T47D (cell line): ENCODE measurements around the gene KDELR3.

Experiments used
- DNase-seq, 2 experiments: peaks; one replicate each; pipeline versions ENCODE4 v3.0.0 to v3.0.0-alpha.2; 2011 to 2012; ENCODE audit warnings: low read depth in 1 of 2, low spot score in 1 of 2
- JUND ChIP-seq: IDR thresholded peaks from 2 replicates; pipeline ENCODE4 v1.6.1; 2012; ENCODE audit warnings: low read depth
- in situ Hi-C: cut with HindIII; loops from 2 replicates; pipeline ENCODE4 v1.10.0; 2016; ENCODE audit warnings: low sequenced_read_pairs, low pct_unique_long_range_greater_than_20kb

The KDELR3 gene

DNA sequence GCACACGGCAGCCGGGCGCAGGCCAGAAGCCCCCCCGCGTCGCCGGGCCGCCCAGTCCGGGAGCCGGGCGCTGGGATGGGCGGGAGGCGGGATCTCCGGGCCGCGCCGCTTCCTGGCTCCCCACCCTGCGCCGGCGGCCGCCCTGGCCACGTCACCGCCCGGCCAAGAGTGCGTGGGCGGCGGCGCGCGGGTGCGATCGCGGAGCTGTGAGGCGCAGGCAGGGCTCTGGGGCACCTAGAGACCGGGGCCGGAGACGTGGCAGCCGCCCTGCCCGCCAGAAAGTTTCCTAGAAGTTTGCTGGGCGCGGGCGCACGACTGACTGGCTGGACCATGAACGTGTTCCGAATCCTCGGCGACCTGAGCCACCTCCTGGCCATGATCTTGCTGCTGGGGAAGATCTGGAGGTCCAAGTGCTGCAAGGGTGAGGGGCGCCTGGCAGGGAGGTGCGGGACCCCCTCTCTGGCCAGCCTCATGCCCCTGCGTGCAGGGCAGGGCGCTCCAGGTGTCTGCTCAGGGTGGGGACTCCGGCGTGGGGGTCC lies at the start of gene KDELR3:
TSS of gene KDELR3 (plus strand) at position 193 of the 539 bp plus-strand sequence. CDS start at position 331, 138 bp downstream.
- TF ChIP-seq JUND: no peak
- in situ Hi-C loops: no loop called here
- DNase-seq: peak; percentile 61 to 63

DNA sequence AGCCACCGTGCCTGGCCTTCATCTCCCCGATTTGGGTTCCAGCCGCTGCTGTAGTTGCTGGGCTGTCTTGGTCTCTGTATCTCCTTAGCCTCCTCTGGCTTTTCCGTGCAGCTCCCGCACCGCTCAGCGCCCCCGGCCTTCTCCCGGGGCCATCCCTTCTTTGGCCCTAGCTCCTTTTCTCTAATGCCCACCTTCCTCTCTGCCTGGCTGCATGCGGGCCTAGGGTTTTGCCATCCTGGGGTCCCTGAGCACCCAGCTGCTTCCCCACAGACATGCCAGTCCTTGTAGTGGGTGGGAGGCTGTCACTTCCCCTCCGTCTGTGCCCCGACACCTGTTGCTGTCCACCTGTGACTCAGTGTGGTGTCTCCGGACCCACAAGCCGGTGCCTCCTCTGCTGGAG lies 49.3 kb upstream of the KDELR3 start:
- in situ Hi-C loops: no loop called here
- DNase-seq: no peak
- no peak for TF ChIP-seq JUND

- TF ChIP-seq JUND: no peak
- no peak for DNase-seq
- in situ Hi-C loops: no loop called here
Measured at GRCh38 chr22:38419121-38419857, 48.6 kb upstream of the KDELR3 start.

- no peak for DNase-seq
- in situ Hi-C loops: no loop called here
- TF ChIP-seq JUND: no peak
Measured at GRCh38 chr22:38419858-38420160, 48.1 kb upstream of the KDELR3 start.

GRCh38 chr22:38420734-38421133 lies 47.2 kb upstream of the KDELR3 start:
- no peak for TF ChIP-seq JUND
- DNase-seq: no peak
- in situ Hi-C loops: no loop called here

- no peak for TF ChIP-seq JUND
- DNase-seq: peak in 1 of 2 experiments; percentile 42
- in situ Hi-C loops: no loop called here
Measured at GRCh38 chr22:38422611-38423511, 45.0 kb upstream of the KDELR3 start.

GRCh38 chr22:38423512-38424503 lies 44.1 kb upstream of the KDELR3 start:
- no peak for DNase-seq
- no peak for TF ChIP-seq JUND
- in situ Hi-C loops: no loop called here

DNA sequence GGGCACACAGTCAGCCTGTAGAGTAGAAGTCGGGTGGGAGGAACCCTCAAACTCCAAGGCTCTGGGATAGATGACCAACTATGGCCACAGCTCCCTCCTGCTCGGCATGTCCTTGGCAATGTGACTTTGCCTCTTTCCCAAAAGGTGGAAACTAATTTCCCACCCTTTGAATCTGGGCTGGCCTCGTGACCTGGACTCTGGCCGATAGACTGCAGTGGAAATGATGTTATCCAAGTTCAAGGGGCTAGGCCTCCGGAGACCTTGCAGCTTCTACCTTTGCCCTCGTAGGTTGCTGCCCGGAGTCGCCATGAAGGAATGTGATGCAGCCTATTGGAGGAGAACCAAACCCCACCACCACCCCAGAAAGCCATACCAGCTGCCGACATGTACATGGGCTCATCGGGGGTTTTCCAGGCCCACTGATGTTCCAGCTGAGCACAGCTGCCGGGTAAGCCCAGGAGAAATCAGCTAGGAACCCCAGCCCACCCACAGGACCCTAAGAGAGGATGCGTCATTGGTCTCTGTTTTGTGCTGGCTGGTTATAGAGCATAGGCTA lies 43.3 kb upstream of the KDELR3 start:
- no peak for TF ChIP-seq JUND
- in situ Hi-C loops: no loop called here
- no peak for DNase-seq

- in situ Hi-C loops: no loop called here
- DNase-seq: no peak
- no peak for TF ChIP-seq JUND
Measured at GRCh38 chr22:38426628-38427027, 41.3 kb upstream of the KDELR3 start.

DNA sequence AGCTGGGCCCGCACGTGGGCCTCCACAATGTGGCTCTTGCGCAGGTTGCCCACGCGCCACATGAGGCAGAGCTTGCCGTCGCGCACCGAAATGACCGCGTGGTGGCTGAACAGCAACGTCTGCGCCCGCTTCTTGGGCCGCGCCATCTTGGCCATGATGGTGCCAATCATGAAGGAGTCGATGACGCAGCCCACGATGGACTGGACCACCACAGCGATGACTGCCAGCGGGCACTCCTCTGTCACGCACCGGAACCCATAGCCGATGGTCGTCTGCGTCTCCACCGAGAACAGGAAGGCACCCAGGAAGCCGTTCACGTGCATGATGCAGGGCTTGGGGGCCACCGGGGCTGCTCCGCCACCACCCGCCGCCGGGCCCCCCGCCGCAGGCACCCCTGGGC lies 40.4 kb upstream of the KDELR3 start:
- DNase-seq: no peak
- in situ Hi-C loops: no loop called here
- TF ChIP-seq JUND: no peak

DNA sequence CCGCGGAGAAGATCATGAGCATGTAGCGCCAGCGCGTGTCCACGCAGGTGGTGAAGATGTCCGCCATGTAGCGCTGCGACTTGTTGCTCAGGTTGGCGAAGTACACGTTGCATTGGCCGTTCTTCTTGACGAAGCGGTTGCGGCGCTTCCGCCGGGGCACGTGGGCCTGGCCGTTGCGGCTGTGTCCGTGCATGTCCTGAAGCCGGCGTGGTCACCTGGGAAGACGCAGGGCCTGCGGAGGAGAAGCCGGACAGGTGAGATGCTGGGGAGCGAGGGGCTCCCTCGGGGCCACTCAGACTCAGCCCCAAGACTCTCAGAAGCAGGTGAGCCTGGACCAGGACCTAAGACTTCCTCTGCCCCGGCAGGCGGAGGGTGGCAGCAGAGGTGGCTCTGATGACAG lies 40.0 kb upstream of the KDELR3 start:
- TF ChIP-seq JUND: no peak
- in situ Hi-C loops: no loop called here
- no peak for DNase-seq

- no peak for DNase-seq
- no peak for TF ChIP-seq JUND
- in situ Hi-C loops: no loop called here
Measured at GRCh38 chr22:38428714-38429113, 39.2 kb upstream of the KDELR3 start.
